Ovary (tissue), 9 donors: Measurements from ENCODE around the gene PKD1. TPM values are rescaled to one million over a fixed set of nuclear protein-coding genes. Genes with fewer than 3 reads are reported as not detected.

Experiments used
- DNase-seq, 5 donors: peaks; one replicate each; pipeline ENCODE4 v3.0.0-alpha.2; 2019 to 2020
- H3K27ac ChIP-seq, 2 donors: fragments of 200-600 bp; one replicate each; pipeline versions ENCODE4 v1.5.1 to v1.8.0; 2019 to 2022
- H3K27me3 ChIP-seq: fragments of 200-600 bp; one replicate; pipeline ENCODE4 v1.8.0; 2022
- H3K36me3 ChIP-seq: fragments of 200-600 bp; sonication (generic); one replicate; pipeline ENCODE4 v1.5.1; 2019
- H3K4me1 ChIP-seq: one replicate; pipeline ENCODE4 v1.8.1; 2013; ENCODE audit warnings: mild to moderate bottlenecking, moderate library complexity; ENCODE audit not compliant: insufficient read depth
- H3K4me3 ChIP-seq: fragments of 200-600 bp; sonication (generic); one replicate; pipeline ENCODE4 v1.5.1; 2017
- H3K9me3 ChIP-seq, 2 donors: fragments of 200-600 bp in 1 of 2; sonication (generic) in 1 of 2; one replicate each; pipeline versions ENCODE4 v1.5.1 to v1.8.1; 2013 to 2019; ENCODE audit warnings: mild to moderate bottlenecking in 1 of 2, moderate library complexity in 1 of 2
- CTCF ChIP-seq, 3 donors: fragments of 450-650 bp in 2 of 3; fragments of 200-600 bp in 1 of 3; IDR thresholded peaks; one replicate each; pipeline versions ENCODE4 v1.5.1 to v1.8.0; 2016 to 2022; ENCODE audit warnings: antibody characterized with exemption in 3 of 3, mild to moderate bottlenecking in 1 of 3
- EP300 ChIP-seq: sonication (generic); formaldehyde crosslinking; IDR thresholded peaks from one replicate; pipeline ENCODE4 v1.6.1; 2017; ENCODE audit warnings: antibody characterized with exemption
- POLR2A ChIP-seq: fragments of 450-650 bp; IDR thresholded peaks from one replicate; pipeline ENCODE4 v1.6.1; 2017; ENCODE audit warnings: antibody characterized with exemption, mild to moderate bottlenecking, moderate library complexity
- WGBS, 3 donors: extraction: QIAGEN DNeasy Blood & Tissue Kit in 1 of 3; methylation state at CpG; one replicate each; pipeline versions ENCODE4 v1.1.5 to v1.1.7; 2013 to 2017; 5-methylcytosine and 5-hydroxymethylcytosine counted together
- intact Hi-C, 4 donors: fragments of 100-400 bp; cut with DNase I; formaldehyde crosslinking; loops; one replicate each; pipeline versions ENCODE4 v1.11.0 to v1.15.1; 2022 to 2023
- polyA plus RNA-seq, 2 donors: library from polyadenylated mRNA; stranded (reverse); fragments of 200-250 nt in 1 of 2; fragments of 350-450 nt in 1 of 2; fragmentation: Illumina TruSeq in 1 of 2; extraction: RNeasy Lipid Tissue Mini Kit (QIAGEN cat#74804) in 1 of 2; gene quantifications; one replicate each; pipeline ENCODE4 v1.2.3, GENCODE V29; 2013 to 2014
- total RNA-seq, 7 donors: library from RNA; depleted of rRNA in 2 of 7; stranded (reverse); fragments of >200 nt in 2 of 7; fragmentation: NEBNext Ultra II Directional in 3 of 7; extraction: Animal tissue kit (Norgen Biotek cat#: 25700) in 3 of 7; gene quantifications; one replicate each; pipeline versions ENCODE4 v1.1.0 to v1.2.4, GENCODE V29; 2016 to 2023
- donor health status: DM: no; HTN: no; CAD: no; lungs with moderate emphysema.
- donor health status: DM: no; HTN: no; CAD: no.
- donor health status: Bipolar disorder and iron deficiency.
- donor health status: DM: yes; HTN: yes; CAD: no.
- donor health status: DM: no; HTN: no; CAD: no.
- donor health status: DM: yes; HTN: yes; CAD: no.

Gene PKD1
- total and polyA plus RNA-seq, 9 donors: 8.7 to 203 (median 129) TPM

- Histone ChIP-seq H3K27me3 (no peaks in the 10 kb centered on the region), H3K36me3 (no peaks in the 10 kb centered on the region), H3K4me1 (no peaks in the 10 kb centered on the region), H3K4me3 (no peak overlapping the region), H3K27ac (no peak overlapping the region), H3K9me3 (no peaks in the 10 kb centered on the region)
- 79 to 89% (median 83%) methylated on average over 17 of the region's 17 CpGs for WGBS, 3 donors
- TF ChIP-seq POLR2A (no peak), CTCF (IDR thresholded peaks at IDR 0.05) (no peak), EP300 (no peak)
- intact Hi-C loops: loop anchor here in 1 of 4 donors (10.0 kb wide), 1 partner anchor 58 kb away; the partner anchor contains the start of gene PKD1
- DNase-seq: no peak
These were observed 58.7 kb downstream of the PKD1 start for GRCh38 chr16:2077016-2077415.

- Histone ChIP-seq H3K4me3 (no peak overlapping the region), H3K9me3 (no peaks in the 10 kb centered on the region), H3K36me3 (no peaks in the 10 kb centered on the region), H3K27me3 (no peaks in the 10 kb centered on the region), H3K4me1 (no peaks in the 10 kb centered on the region), H3K27ac (no peak overlapping the region)
- intact Hi-C loops: loop anchor here in 1 of 4 donors (10.0 kb wide), 1 partner anchor 59 kb away; the partner anchor contains the start of gene PKD1
- no peak for TF ChIP-seq CTCF (IDR thresholded peaks at IDR 0.05)
- no peak for TF ChIP-seq POLR2A
- no peak for TF ChIP-seq EP300
- WGBS, 3 donors: 90 to 96% (median 93%) methylated on average over 26 to 28 of the region's 28 CpGs
- no peak for DNase-seq
These were observed 59.4 kb downstream of the PKD1 start for GRCh38 chr16:2076072-2076865.

GRCh38 chr16:2075631-2076030, 60.1 kb downstream of the PKD1 start:
- Histone ChIP-seq H3K36me3 (no peaks in the 10 kb centered on the region), H3K27me3 (no peaks in the 10 kb centered on the region), H3K4me3 (no peak overlapping the region), H3K27ac (no peak overlapping the region), H3K4me1 (no peaks in the 10 kb centered on the region), H3K9me3 (no peaks in the 10 kb centered on the region)
- TF ChIP-seq EP300 (no peak), POLR2A (no peak), CTCF (IDR thresholded peaks at IDR 0.05) (no peak)
- intact Hi-C loops: loop anchor here in 1 of 4 donors (10.0 kb wide), 1 partner anchor 59 kb away; the partner anchor contains the start of gene PKD1
- WGBS, 3 donors: 92 to 96% (median 92%) methylated on average over 24 of the region's 24 CpGs
- no peak for DNase-seq

- no peaks in the 10 kb centered on the region for H3K27me3 ChIP-seq
- no peak overlapping the region for H3K27ac ChIP-seq
- intact Hi-C loops: loop anchor here in 1 of 4 donors (10.0 kb wide), 1 partner anchor 61 kb away; the partner anchor contains the start of gene PKD1
- no peaks in the 10 kb centered on the region for H3K36me3 ChIP-seq
- H3K4me3 ChIP-seq: no peak overlapping the region
- no peaks in the 10 kb centered on the region for H3K4me1 ChIP-seq
- TF ChIP-seq POLR2A: no peak
- TF ChIP-seq EP300: no peak
- no peak for TF ChIP-seq CTCF (IDR thresholded peaks at IDR 0.05)
- no peaks in the 10 kb centered on the region for H3K9me3 ChIP-seq
- DNase-seq: no peak
- WGBS, 3 donors: 93 to 97% (median 94%) methylated on average over 13 to 20 of the region's 20 CpGs
These were observed 61.6 kb downstream of the PKD1 start for GRCh38 chr16:2074071-2074470.
